A673 (cell line): Measurements from ENCODE around the gene VAC14.

Source experiments
- CTCF ChIP-seq: fragments of 300-800, 200-600 bp; sonication (generic); conservative IDR thresholded peaks from 2 replicates; pipeline ENCODE4 v1.5.1; 2017; ENCODE audit warnings: low read depth, mild to moderate bottlenecking, antibody characterized with exemption, low read length, moderate library complexity, mixed read lengths
- EZH2 ChIP-seq: fragments of 200-600 bp; sonication (generic); IDR thresholded peaks from 2 replicates; pipeline ENCODE4 v1.6.1; 2017; ENCODE audit warnings: borderline replicate concordance, low read depth, mild to moderate bottlenecking, mixed read lengths, antibody characterized with exemption, low read length; ENCODE audit not compliant: poor library complexity, severe bottlenecking

DNA sequence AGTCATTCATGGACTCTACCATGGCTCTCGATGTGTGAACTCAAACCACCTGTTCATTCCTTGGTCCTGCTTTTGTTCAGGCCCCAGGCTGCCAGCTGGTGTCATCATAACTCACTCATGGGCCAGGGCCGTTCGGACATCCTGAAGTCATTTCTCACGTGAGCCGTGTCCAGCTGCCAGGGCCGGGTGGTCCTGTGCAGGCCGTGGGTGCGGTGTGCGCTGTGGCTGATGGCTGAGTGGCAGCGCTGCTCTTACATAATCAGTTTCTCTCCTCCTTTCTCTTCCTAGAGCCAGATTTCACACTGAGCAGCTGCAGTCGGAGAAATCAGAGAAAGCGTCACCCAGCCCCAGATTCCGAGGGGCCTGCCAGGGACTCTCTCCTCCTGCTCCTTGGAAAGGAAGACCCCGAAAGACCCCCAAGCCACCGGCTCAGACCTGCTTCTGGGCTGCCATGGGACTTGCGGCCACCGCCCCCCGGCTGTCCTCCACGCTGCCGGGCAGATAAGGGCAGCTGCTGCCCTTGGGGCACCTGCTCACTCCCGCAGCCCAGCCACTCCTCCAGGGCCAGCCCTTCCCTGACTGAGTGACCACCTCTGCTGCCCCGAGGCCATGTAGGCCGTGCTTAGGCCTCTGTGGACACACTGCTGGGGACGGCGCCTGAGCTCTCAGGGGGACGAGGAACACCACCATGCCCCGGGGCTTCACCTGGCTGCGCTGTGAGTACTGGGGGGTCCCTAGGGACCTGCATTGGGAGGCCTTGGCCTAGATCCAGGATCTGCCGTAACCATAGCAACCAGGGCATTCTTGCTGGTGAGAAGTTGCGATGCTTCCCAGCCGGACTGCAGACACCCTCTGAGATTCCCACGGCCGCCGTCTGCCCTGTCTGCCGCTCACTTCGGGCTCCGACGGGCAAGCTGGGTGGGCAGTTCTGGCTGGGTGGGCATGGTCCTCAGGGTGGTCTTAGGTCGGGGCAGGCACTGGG is 154.4 kb downstream of the VAC14 start, which contains the start of gene IL34:
- TF ChIP-seq CTCF (no peak), EZH2 (no peak)
